ENCODE results near the gene RIMBP2. TPM values are rescaled to one million over a fixed set of nuclear protein-coding genes. Genes with fewer than 3 reads are reported as not detected.

The RIMBP2 gene
- total RNA-seq, 1 donor from 2014 or later = not detected

GRCh38 chr12:130687796-130688778 is 28.0 kb downstream of the RIMBP2 start:
- no peaks in the 10 kb centered on the region for H3K36me3 Mint-ChIP-seq (ENCODE audit: low read depth)
- H3K9me3 Mint-ChIP-seq = no peaks in the 10 kb centered on the region
- no peak overlapping the region for H3K27ac Mint-ChIP-seq
- intact Hi-C loops (cut with micrococcal nuclease) = no loop called here
- no peak overlapping the region for H3K4me3 Mint-ChIP-seq
- no peaks in the 10 kb centered on the region for H3K27me3 Mint-ChIP-seq
- DNase-seq = no peak
- H3K4me1 Mint-ChIP-seq = no peaks in the 10 kb centered on the region

DNA sequence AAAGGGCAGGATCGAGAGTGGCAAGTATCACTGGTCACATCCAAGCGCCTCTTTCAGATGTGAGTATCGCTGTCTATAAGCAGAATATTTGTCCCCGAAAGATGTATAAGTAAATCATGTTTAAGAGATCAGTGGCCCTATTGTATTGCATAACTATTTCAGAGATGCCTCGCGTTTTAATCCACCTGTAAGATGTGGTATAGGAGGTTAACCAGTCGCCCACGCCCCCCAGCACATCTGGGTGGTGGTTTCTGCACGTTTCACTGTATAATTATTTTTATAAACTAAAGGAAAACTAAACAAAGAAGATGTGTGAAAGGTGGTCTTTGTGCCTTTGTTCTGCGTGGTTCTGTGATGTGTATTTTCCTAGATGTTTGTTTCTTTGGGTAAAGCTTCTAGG is 28.9 kb downstream of the RIMBP2 start:
- Mint-ChIP-seq H3K9me3 (no peaks in the 10 kb centered on the region), H3K27ac (no peak overlapping the region), H3K4me1 (no peaks in the 10 kb centered on the region)

GRCh38 chr12:130686511-130686991 is 29.5 kb downstream of the RIMBP2 start:
- Mint-ChIP-seq H3K27me3 (no peaks in the 10 kb centered on the region), H3K4me3 (no peak overlapping the region), H3K9me3 (no peaks in the 10 kb centered on the region), H3K4me1 (no peaks in the 10 kb centered on the region), H3K27ac (no peak overlapping the region), H3K36me3 (ENCODE audit: low read depth) (no peaks in the 10 kb centered on the region)
- intact Hi-C loops (cut with micrococcal nuclease) = no loop called here
- DNase-seq = no peak

More for the DNA sequence above, 28.9 kb downstream of the RIMBP2 start:
- Mint-ChIP-seq H3K36me3 (ENCODE audit: low read depth) (no peaks in the 10 kb centered on the region), H3K27me3 (no peaks in the 10 kb centered on the region), H3K4me3 (no peak overlapping the region)
- no peak for DNase-seq
- intact Hi-C loops (cut with micrococcal nuclease) = no loop called here

DNA sequence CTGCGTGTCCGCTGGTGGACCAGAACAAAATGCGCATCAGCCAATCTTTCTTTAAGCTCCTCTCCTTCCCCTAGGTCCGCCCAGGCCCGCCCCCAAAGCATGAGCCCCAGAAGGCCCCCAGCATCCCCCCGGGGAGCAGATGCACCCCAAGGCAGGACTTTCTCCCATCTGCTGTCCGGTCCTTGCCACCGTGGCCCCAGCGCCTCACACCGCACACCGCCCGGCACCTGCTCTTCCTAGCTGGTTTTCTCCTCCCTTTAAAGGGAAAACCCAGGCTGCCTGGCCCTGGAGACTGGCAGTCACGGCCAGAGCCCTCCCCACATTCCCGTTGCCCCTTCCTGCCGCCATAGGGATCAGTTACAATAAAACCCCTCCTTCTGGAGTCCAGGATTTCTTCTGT is 30.2 kb downstream of the RIMBP2 start:
- no peaks in the 10 kb centered on the region for H3K4me1 Mint-ChIP-seq
- no peaks in the 10 kb centered on the region for H3K36me3 Mint-ChIP-seq (ENCODE audit: low read depth)
- intact Hi-C loops (cut with micrococcal nuclease) = no loop called here
- DNase-seq = no peak
- H3K27me3 Mint-ChIP-seq = no peaks in the 10 kb centered on the region
- no peak overlapping the region for H3K4me3 Mint-ChIP-seq
- H3K9me3 Mint-ChIP-seq = no peaks in the 10 kb centered on the region
- no peak overlapping the region for H3K27ac Mint-ChIP-seq

GRCh38 chr12:130685250-130685787 is 30.8 kb downstream of the RIMBP2 start:
- Mint-ChIP-seq H3K27me3 (no peaks in the 10 kb centered on the region), H3K4me1 (no peaks in the 10 kb centered on the region), H3K36me3 (ENCODE audit: low read depth) (no peaks in the 10 kb centered on the region)

GRCh38 chr12:130683811-130684210 is 32.3 kb downstream of the RIMBP2 start:
- no peaks in the 10 kb centered on the region for H3K27me3 Mint-ChIP-seq
- no peaks in the 10 kb centered on the region for H3K4me1 Mint-ChIP-seq

More at GRCh38 chr12:130685250-130685787, 30.8 kb downstream of the RIMBP2 start:
- intact Hi-C loops (cut with micrococcal nuclease) = no loop called here
- H3K4me3 Mint-ChIP-seq = no peak overlapping the region
- no peaks in the 10 kb centered on the region for H3K9me3 Mint-ChIP-seq
- no peak overlapping the region for H3K27ac Mint-ChIP-seq
- no peak for DNase-seq

DNA sequence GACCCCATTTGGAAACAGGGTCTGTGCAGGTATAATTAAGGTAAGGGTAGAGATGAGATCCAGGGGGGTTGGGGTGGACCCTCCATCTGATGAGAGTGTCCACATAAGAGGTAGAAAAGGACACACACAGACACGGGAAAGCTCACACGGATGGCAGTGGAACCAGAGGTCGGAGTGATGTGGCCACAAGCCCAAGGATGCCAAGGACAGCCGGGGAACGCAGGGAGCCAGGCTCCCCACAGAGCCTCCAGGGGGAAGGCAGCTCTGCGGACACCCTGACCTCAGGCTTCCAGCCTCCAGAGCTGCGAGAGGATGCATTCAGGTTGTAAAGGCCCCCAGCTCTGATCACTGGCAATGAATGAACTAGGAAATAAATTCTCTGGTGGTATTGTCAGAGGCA is 33.0 kb downstream of the RIMBP2 start:
- H3K27ac Mint-ChIP-seq = no peak overlapping the region
- H3K27me3 Mint-ChIP-seq = no peaks in the 10 kb centered on the region
- no peaks in the 10 kb centered on the region for H3K9me3 Mint-ChIP-seq
- H3K4me3 Mint-ChIP-seq = no peak overlapping the region
- H3K4me1 Mint-ChIP-seq = no peaks in the 10 kb centered on the region
- H3K36me3 Mint-ChIP-seq (ENCODE audit: low read depth) = no peaks in the 10 kb centered on the region
- intact Hi-C loops (cut with micrococcal nuclease) = no loop called here
- DNase-seq = no peak

More at GRCh38 chr12:130683811-130684210, 32.3 kb downstream of the RIMBP2 start:
- no peak overlapping the region for H3K4me3 Mint-ChIP-seq
- no peak overlapping the region for H3K27ac Mint-ChIP-seq
- no peaks in the 10 kb centered on the region for H3K36me3 Mint-ChIP-seq (ENCODE audit: low read depth)
- intact Hi-C loops (cut with micrococcal nuclease) = no loop called here
- no peaks in the 10 kb centered on the region for H3K9me3 Mint-ChIP-seq
- DNase-seq = no peak

DNA sequence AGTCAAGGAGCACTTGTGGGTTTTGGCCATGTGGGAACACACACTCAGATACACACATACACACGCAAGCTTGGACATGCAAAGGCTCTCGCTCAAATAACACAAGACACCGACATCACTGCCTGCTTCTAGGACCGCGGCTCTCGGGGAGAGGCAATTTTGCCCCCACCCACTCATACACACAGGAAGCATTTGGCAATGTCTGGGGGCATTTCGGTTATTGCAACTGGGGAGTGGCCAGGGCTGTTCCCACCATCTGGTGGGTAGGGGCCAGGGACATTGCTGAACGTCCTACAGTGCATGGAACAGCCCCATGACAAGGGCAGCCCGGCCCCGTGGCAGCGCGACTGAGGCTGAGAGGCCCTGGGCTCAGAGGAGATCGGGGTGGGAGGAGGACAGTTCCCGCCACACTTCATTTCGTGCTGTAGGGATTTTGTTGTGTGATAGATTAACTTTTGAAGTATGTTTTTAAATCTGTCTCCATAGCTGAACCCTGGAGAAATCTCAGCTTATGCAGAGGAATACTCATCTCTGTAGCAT is 35.6 kb downstream of the RIMBP2 start:
- H3K4me1 Mint-ChIP-seq = no peaks in the 10 kb centered on the region
- intact Hi-C loops (cut with micrococcal nuclease) = no loop called here
- H3K36me3 Mint-ChIP-seq (ENCODE audit: low read depth) = no peaks in the 10 kb centered on the region
- H3K27me3 Mint-ChIP-seq = no peaks in the 10 kb centered on the region
- DNase-seq = no peak
- no peak overlapping the region for H3K4me3 Mint-ChIP-seq
- H3K27ac Mint-ChIP-seq = no peak overlapping the region
- no peaks in the 10 kb centered on the region for H3K9me3 Mint-ChIP-seq

- Mint-ChIP-seq H3K4me1 (no peaks in the 10 kb centered on the region), H3K27me3 (no peaks in the 10 kb centered on the region), H3K36me3 (ENCODE audit: low read depth) (no peaks in the 10 kb centered on the region), H3K4me3 (no peak overlapping the region), H3K9me3 (no peaks in the 10 kb centered on the region), H3K27ac (no peak overlapping the region)
- DNase-seq = no peak
- intact Hi-C loops (cut with micrococcal nuclease) = no loop called here
These were observed 38.0 kb downstream of the RIMBP2 start for GRCh38 chr12:130677957-130678558.

GRCh38 chr12:130675791-130676190 is 40.3 kb downstream of the RIMBP2 start:
- Mint-ChIP-seq H3K36me3 (ENCODE audit: low read depth) (no peaks in the 10 kb centered on the region), H3K4me1 (no peaks in the 10 kb centered on the region), H3K9me3 (no peaks in the 10 kb centered on the region), H3K27me3 (no peaks in the 10 kb centered on the region), H3K27ac (no peak overlapping the region), H3K4me3 (no peak overlapping the region)
- intact Hi-C loops (cut with micrococcal nuclease) = no loop called here
- DNase-seq = no peak

GRCh38 chr12:130675121-130675520 is 41.0 kb downstream of the RIMBP2 start:
- H3K36me3 Mint-ChIP-seq (ENCODE audit: low read depth) = no peaks in the 10 kb centered on the region
- intact Hi-C loops (cut with micrococcal nuclease) = no loop called here
- H3K27me3 Mint-ChIP-seq = no peaks in the 10 kb centered on the region

GRCh38 chr12:130674676-130675075 is 41.4 kb downstream of the RIMBP2 start:
- no peaks in the 10 kb centered on the region for H3K36me3 Mint-ChIP-seq (ENCODE audit: low read depth)

More at GRCh38 chr12:130675121-130675520, 41.0 kb downstream of the RIMBP2 start:
- no peak for DNase-seq
- H3K9me3 Mint-ChIP-seq = no peaks in the 10 kb centered on the region
- no peak overlapping the region for H3K27ac Mint-ChIP-seq
- H3K4me1 Mint-ChIP-seq = no peaks in the 10 kb centered on the region
- no peak overlapping the region for H3K4me3 Mint-ChIP-seq

GRCh38 chr12:130673036-130673705 is 42.9 kb downstream of the RIMBP2 start:
- no peaks in the 10 kb centered on the region for H3K27me3 Mint-ChIP-seq
- H3K27ac Mint-ChIP-seq = no peak overlapping the region
- no peaks in the 10 kb centered on the region for H3K36me3 Mint-ChIP-seq (ENCODE audit: low read depth)
- intact Hi-C loops (cut with micrococcal nuclease) = no loop called here
- no peaks in the 10 kb centered on the region for H3K4me1 Mint-ChIP-seq
- H3K4me3 Mint-ChIP-seq = no peak overlapping the region
- no peak for DNase-seq
- H3K9me3 Mint-ChIP-seq = peaks cover 6% of the 10 kb centered on the region

More at GRCh38 chr12:130674676-130675075, 41.4 kb downstream of the RIMBP2 start:
- Mint-ChIP-seq H3K4me1 (no peaks in the 10 kb centered on the region), H3K9me3 (no peaks in the 10 kb centered on the region), H3K27ac (no peak overlapping the region), H3K4me3 (no peak overlapping the region), H3K27me3 (no peaks in the 10 kb centered on the region)
- intact Hi-C loops (cut with micrococcal nuclease) = no loop called here
- no peak for DNase-seq
